SK-N-SH treated with all-trans-retinoic acid at 6 μM for 48 hours (cell line): ENCODE measurements around the gene ZCCHC14.

Experiments used
- ATAC-seq: fragments of 200-7000 bp; cut with Tn5 transposase; 3 replicates; pipeline ENCODE4 v1.9.1; 2020; ENCODE audit warnings: mild to moderate bottlenecking, moderate library complexity
- ARNTL ChIP-seq: fragments of 450-650 bp; formaldehyde crosslinking; IDR thresholded peaks from 2 replicates; pipeline ENCODE4 v1.5.0; 2020; ENCODE audit warnings: low read depth, mild to moderate bottlenecking, moderate library complexity, borderline replicate concordance
- CSDC2 ChIP-seq: fragments of 250-450 bp; sonication (Bioruptor Pico); IDR thresholded peaks from 2 replicates; pipeline ENCODE4 v1.5.0; 2020; ENCODE audit warnings: mild to moderate bottlenecking, moderate library complexity
- ESRRG ChIP-seq: fragments of 250-450 bp; sonication (Bioruptor Pico); IDR thresholded peaks from 2 replicates; pipeline ENCODE4 v1.6.1; 2021; ENCODE audit warnings: mild to moderate bottlenecking
- GLIS3 ChIP-seq: fragments of 250-450 bp; sonication (Bioruptor Pico); IDR thresholded peaks from 2 replicates; pipeline ENCODE4 v1.5.0; 2020; ENCODE audit warnings: mild to moderate bottlenecking, moderate library complexity
- ISL1 ChIP-seq: fragments of 250-450 bp; sonication (Bioruptor Pico); IDR thresholded peaks from 2 replicates; pipeline ENCODE4 v2.1.2; 2022; ENCODE audit warnings: mild to moderate bottlenecking, moderate library complexity
- PPARA ChIP-seq: fragments of 250-450 bp; sonication (Bioruptor Pico); IDR thresholded peaks from 2 replicates; pipeline ENCODE4 v1.5.0; 2020; ENCODE audit warnings: mild to moderate bottlenecking, borderline replicate concordance
- SNAI2 ChIP-seq: fragments of 250-450 bp; sonication (Bioruptor Pico); IDR thresholded peaks from 2 replicates; pipeline ENCODE4 v1.5.0; 2020; ENCODE audit warnings: mild to moderate bottlenecking, moderate library complexity
- TCF4 ChIP-seq: fragments of 250-450 bp; sonication (Bioruptor Pico); IDR thresholded peaks from 2 replicates; pipeline ENCODE4 v1.8.0; 2021; ENCODE audit warnings: mild to moderate bottlenecking, moderate library complexity, borderline replicate concordance
- TOX ChIP-seq: fragments of 250-450 bp; sonication (Bioruptor Pico); IDR thresholded peaks from 2 replicates; pipeline ENCODE4 v1.8.0; 2021; ENCODE audit warnings: mild to moderate bottlenecking, moderate library complexity, borderline replicate concordance
- ZC3H10 ChIP-seq: fragments of 250-450 bp; sonication (Bioruptor Pico); IDR thresholded peaks from 2 replicates; pipeline ENCODE4 v1.5.1; 2021; ENCODE audit warnings: mild to moderate bottlenecking, moderate library complexity
- ZFP3 ChIP-seq: fragments of 250-450 bp; sonication (Bioruptor Pico); IDR thresholded peaks from 2 replicates; pipeline ENCODE4 v1.5.0; 2020; ENCODE audit warnings: mild to moderate bottlenecking, moderate library complexity
- ZNF565 ChIP-seq: fragments of 450-650 bp; formaldehyde crosslinking; conservative IDR thresholded peaks from 2 replicates; pipeline ENCODE4 v1.5.0; 2020; ENCODE audit warnings: low read depth, mild to moderate bottlenecking, moderate library complexity
- ZNF70 ChIP-seq: fragments of 450-650 bp; formaldehyde crosslinking; IDR thresholded peaks from 2 replicates; pipeline ENCODE4 v1.5.0; 2020; ENCODE audit warnings: mild to moderate bottlenecking, moderate library complexity
- ZNF8 ChIP-seq: fragments of 450-650 bp; formaldehyde crosslinking; IDR thresholded peaks from 2 replicates; pipeline ENCODE4 v1.5.0; 2020; ENCODE audit warnings: mild to moderate bottlenecking, moderate library complexity
- TF ChIP-seq, protein P1 (sequence below): fragments of 250-450 bp; sonication (Bioruptor Pico); IDR thresholded peaks from 2 replicates; pipeline ENCODE4 v1.8.0; 2021; ENCODE audit warnings: low read depth, mild to moderate bottlenecking, moderate library complexity, borderline replicate concordance
- TF ChIP-seq, protein P2 (sequence below): fragments of 250-450 bp; sonication (Bioruptor Pico); IDR thresholded peaks from 2 replicates; pipeline ENCODE4 v1.5.1; 2021; ENCODE audit warnings: mild to moderate bottlenecking, moderate library complexity
- TF ChIP-seq, protein P3 (sequence below): fragments of 250-450 bp; sonication (Bioruptor Pico); IDR thresholded peaks from 2 replicates; pipeline ENCODE4 v1.5.1; 2020; ENCODE audit warnings: low read depth, mild to moderate bottlenecking, moderate library complexity
- TF ChIP-seq, protein P4 (sequence below): fragments of 250-450 bp; sonication (Bioruptor Pico); IDR thresholded peaks from 2 replicates; pipeline ENCODE4 v1.8.0; 2020; ENCODE audit warnings: mild to moderate bottlenecking, moderate library complexity, borderline replicate concordance
- TF ChIP-seq, protein P5 (sequence below): fragments of 250-450 bp; sonication (Bioruptor Pico); IDR thresholded peaks from 2 replicates; pipeline ENCODE4 v1.5.0; 2020; ENCODE audit warnings: mild to moderate bottlenecking, moderate library complexity

Gene ZCCHC14

DNA sequence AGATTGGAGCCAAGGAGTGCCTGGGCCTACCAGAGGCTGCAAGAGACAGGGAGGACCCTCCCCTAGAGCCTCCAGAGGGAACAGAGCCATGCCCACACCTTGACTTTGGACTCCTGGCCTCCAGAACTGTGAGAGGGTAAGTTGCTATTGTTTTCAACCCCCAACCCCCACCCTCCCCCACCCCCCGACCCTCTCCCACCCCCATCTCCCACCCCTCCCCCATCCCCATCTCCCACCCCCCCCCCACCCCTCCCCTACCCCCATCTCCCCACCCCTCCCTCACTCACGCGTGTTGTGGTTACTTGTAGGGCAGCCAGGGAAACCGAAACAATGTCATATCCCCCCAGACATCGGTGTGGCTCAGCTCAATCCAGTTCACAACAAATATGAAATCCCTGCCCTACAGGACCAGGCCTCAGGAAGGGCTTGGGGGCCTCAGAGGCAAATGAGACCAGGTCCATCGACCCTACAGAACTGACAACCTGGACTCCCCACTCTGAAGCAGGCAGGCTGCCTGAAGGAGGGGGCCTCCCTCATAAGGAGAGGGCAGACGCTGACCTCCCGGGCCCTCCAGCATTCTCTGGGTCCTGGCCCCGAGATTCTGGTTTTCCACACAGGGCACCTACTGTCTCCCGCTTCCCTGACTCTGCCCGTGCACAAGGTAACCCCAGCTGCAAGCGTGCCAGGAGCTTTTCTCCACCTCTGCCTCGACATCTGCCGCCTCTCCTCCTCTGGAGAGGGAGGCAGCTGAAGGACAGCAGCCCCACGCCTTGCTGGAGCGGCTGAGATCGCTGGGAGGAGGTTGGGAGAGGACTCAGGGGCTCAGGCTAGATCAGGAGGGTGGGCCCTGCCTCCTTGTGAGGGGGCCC is 3.0 kb upstream of the ZCCHC14 start:
- TF ChIP-seq, protein P1, sequence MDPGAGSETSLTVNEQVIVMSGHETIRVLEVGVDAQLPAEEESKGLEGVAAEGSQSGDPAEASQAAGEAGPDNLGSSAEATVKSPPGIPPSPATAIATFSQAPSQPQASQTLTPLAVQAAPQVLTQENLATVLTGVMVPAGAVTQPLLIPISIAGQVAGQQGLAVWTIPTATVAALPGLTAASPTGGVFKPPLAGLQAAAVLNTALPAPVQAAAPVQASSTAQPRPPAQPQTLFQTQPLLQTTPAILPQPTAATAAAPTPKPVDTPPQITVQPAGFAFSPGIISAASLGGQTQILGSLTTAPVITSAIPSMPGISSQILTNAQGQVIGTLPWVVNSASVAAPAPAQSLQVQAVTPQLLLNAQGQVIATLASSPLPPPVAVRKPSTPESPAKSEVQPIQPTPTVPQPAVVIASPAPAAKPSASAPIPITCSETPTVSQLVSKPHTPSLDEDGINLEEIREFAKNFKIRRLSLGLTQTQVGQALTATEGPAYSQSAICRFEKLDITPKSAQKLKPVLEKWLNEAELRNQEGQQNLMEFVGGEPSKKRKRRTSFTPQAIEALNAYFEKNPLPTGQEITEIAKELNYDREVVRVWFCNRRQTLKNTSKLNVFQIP: no peak
- TF ChIP-seq, all 23 proteins: peak for 0
- no peak for ATAC-seq

DNA sequence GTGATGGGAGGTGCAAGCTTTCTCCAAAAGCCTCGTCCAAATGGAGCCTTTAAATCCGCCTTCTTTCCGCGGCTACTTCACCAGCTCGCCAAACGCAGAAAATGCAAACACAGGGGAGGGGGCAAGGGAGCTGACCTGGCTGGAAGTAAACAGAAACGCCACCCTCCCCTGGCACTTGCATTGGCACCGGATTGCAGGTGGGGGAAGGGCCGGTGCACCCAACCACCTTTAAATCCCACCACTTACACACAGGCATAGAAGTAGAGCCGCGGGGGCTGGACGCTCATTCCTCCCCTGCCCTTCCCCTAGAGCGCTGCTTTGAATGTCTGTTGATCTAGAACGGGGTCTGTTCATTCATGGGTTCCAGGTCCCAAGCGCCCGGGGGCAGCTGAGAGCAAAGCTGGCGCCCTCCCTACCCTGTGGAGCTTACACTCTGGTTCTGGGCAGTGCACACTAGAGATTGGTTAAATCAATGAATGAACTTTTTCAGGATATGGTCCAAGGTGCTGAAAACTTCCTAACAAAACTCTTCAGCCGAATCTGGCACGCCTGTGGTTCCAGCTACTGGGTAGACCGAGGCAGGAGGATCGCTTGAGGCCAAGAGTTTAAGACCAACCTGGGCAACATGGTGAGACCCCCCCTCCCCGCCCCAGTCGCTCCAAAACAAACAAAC is 920 bp upstream of the ZCCHC14 start:
- TF ChIP-seq TOX (CRISPR knock-in tag) (no peak), ARNTL (no peak), ISL1 (CRISPR knock-in tag) (no peak), CSDC2 (CRISPR knock-in tag) (no peak), SNAI2 (no peak), PPARA (CRISPR knock-in tag) (no peak), ZNF565 (CRISPR knock-in tag) (no peak), ZNF8 (no peak), ESRRG (CRISPR knock-in tag) (no peak), GLIS3 (CRISPR knock-in tag) (no peak), ZNF70 (no peak), ZFP3 (CRISPR knock-in tag) (no peak), ZC3H10 (CRISPR knock-in tag) (no peak)
- TF ChIP-seq, protein P1: no peak
- TF ChIP-seq, protein P2, sequence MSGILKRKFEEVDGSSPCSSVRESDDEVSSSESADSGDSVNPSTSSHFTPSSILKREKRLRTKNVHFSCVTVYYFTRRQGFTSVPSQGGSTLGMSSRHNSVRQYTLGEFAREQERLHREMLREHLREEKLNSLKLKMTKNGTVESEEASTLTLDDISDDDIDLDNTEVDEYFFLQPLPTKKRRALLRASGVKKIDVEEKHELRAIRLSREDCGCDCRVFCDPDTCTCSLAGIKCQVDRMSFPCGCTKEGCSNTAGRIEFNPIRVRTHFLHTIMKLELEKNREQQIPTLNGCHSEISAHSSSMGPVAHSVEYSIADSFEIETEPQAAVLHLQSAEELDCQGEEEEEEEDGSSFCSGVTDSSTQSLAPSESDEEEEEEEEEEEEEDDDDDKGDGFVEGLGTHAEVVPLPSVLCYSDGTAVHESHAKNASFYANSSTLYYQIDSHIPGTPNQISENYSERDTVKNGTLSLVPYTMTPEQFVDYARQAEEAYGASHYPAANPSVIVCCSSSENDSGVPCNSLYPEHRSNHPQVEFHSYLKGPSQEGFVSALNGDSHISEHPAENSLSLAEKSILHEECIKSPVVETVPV (CRISPR knock-in tag): no peak
- TF ChIP-seq, protein P3, sequence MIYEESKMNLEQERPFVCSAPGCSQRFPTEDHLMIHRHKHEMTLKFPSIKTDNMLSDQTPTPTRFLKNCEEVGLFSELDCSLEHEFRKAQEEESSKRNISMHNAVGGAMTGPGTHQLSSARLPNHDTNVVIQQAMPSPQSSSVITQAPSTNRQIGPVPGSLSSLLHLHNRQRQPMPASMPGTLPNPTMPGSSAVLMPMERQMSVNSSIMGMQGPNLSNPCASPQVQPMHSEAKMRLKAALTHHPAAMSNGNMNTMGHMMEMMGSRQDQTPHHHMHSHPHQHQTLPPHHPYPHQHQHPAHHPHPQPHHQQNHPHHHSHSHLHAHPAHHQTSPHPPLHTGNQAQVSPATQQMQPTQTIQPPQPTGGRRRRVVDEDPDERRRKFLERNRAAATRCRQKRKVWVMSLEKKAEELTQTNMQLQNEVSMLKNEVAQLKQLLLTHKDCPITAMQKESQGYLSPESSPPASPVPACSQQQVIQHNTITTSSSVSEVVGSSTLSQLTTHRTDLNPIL (CRISPR knock-in tag): no peak
- ATAC-seq: peak; percentile 11; the same call in 1 of the 3 replicates

DNA sequence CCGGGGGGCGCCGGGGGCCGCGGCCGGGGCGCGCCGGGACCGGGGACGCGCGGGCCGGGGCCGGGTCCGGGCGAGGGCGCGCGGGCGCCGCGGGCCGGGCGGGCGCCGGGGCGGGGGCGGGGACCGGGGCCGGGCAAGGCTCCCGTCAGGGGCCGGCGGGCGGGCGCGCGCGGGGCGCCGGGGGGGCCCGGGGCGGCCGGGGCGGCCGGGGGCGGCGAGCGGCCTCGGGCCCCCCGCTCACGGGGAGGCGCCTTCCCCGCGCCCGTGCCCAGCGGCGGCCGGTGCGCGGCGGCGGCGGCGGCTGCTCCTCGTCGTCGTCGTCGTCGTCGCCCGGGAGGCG is 563 bp downstream of the ZCCHC14 start:
- TF ChIP-seq ZC3H10 (CRISPR knock-in tag) (no peak), ZNF8 (no peak), CSDC2 (CRISPR knock-in tag) (no peak), TCF4 (no peak), ISL1 (CRISPR knock-in tag) (no peak), ZNF565 (CRISPR knock-in tag) (no peak)
- TF ChIP-seq, protein P4, sequence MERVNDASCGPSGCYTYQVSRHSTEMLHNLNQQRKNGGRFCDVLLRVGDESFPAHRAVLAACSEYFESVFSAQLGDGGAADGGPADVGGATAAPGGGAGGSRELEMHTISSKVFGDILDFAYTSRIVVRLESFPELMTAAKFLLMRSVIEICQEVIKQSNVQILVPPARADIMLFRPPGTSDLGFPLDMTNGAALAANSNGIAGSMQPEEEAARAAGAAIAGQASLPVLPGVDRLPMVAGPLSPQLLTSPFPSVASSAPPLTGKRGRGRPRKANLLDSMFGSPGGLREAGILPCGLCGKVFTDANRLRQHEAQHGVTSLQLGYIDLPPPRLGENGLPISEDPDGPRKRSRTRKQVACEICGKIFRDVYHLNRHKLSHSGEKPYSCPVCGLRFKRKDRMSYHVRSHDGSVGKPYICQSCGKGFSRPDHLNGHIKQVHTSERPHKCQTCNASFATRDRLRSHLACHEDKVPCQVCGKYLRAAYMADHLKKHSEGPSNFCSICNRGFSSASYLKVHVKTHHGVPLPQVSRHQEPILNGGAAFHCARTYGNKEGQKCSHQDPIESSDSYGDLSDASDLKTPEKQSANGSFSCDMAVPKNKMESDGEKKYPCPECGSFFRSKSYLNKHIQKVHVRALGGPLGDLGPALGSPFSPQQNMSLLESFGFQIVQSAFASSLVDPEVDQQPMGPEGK: no peak
- TF ChIP-seq, protein P1: no peak
- TF ChIP-seq, protein P5, sequence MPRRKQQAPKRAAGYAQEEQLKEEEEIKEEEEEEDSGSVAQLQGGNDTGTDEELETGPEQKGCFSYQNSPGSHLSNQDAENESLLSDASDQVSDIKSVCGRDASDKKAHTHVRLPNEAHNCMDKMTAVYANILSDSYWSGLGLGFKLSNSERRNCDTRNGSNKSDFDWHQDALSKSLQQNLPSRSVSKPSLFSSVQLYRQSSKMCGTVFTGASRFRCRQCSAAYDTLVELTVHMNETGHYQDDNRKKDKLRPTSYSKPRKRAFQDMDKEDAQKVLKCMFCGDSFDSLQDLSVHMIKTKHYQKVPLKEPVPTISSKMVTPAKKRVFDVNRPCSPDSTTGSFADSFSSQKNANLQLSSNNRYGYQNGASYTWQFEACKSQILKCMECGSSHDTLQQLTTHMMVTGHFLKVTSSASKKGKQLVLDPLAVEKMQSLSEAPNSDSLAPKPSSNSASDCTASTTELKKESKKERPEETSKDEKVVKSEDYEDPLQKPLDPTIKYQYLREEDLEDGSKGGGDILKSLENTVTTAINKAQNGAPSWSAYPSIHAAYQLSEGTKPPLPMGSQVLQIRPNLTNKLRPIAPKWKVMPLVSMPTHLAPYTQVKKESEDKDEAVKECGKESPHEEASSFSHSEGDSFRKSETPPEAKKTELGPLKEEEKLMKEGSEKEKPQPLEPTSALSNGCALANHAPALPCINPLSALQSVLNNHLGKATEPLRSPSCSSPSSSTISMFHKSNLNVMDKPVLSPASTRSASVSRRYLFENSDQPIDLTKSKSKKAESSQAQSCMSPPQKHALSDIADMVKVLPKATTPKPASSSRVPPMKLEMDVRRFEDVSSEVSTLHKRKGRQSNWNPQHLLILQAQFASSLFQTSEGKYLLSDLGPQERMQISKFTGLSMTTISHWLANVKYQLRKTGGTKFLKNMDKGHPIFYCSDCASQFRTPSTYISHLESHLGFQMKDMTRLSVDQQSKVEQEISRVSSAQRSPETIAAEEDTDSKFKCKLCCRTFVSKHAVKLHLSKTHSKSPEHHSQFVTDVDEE: no peak
- TF ChIP-seq, all 23 proteins: peak for 0
- ATAC-seq: no peak
